DND-41 (cell line): ENCODE data around the gene SLC38A10.

Experiments used
- ATAC-seq: fragments of 200-7000 bp; cut with Tn5 transposase; 3 replicates; pipeline ENCODE4 v1.9.1; 2021; ENCODE audit warnings: low read depth; ENCODE audit not compliant: insufficient read depth
- DNase-seq: peaks from one replicate; pipeline ENCODE4 v3.0.0-alpha.2; 2020
- H2AFZ ChIP-seq: 2 replicates; pipeline ENCODE4 v1.6.0; 2012; ENCODE audit warnings: low read depth, low read length
- H3K27ac ChIP-seq: 2 replicates; pipeline ENCODE4 v1.5.1; 2012; ENCODE audit warnings: low read length, inconsistent platforms
- H3K27me3 ChIP-seq: fragments of 200-600 bp; sonication (generic); 2 replicates; pipeline ENCODE4 v1.6.0; 2012; ENCODE audit warnings: low read length, mild to moderate bottlenecking, inconsistent platforms; ENCODE audit not compliant: insufficient read depth, poor library complexity
- H3K36me3 ChIP-seq: 2 replicates; pipeline ENCODE4 v1.5.1; 2012; ENCODE audit warnings: low read length, inconsistent platforms; ENCODE audit not compliant: insufficient read depth
- H3K4me1 ChIP-seq: 2 replicates; pipeline ENCODE4 v1.5.1; 2012; ENCODE audit warnings: mild to moderate bottlenecking, low read length; ENCODE audit not compliant: insufficient read depth
- H3K4me2 ChIP-seq: 2 replicates; pipeline ENCODE4 v1.6.0; 2012; ENCODE audit warnings: mild to moderate bottlenecking, moderate library complexity, low read length, inconsistent platforms; ENCODE audit not compliant: insufficient read depth
- H3K4me3 ChIP-seq, 2 experiments: fragments of 200-600 bp in 1 of 2; shearing (Covaris generic) in 1 of 2; 2 replicates each; pipeline ENCODE4 v1.5.1; 2012 to 2016; ENCODE audit warnings: inconsistent platforms in 2 of 2, low read length in 2 of 2, mild to moderate bottlenecking in 2 of 2, low read depth in 1 of 2, moderate library complexity in 1 of 2
- H3K79me2 ChIP-seq: 2 replicates; pipeline ENCODE4 v1.6.0; 2012; ENCODE audit warnings: low read length, inconsistent platforms; ENCODE audit not compliant: insufficient read depth
- H3K9ac ChIP-seq: 2 replicates; pipeline ENCODE4 v1.6.0; 2012; ENCODE audit warnings: low read depth, mild to moderate bottlenecking, inconsistent platforms, low read length, moderate library complexity
- H3K9me3 ChIP-seq: 2 replicates; pipeline ENCODE4 v1.5.1; 2012; ENCODE audit warnings: low read length, moderate library complexity, mild to moderate bottlenecking, inconsistent platforms; ENCODE audit not compliant: insufficient read depth, severe bottlenecking
- H4K20me1 ChIP-seq: 2 replicates; pipeline ENCODE4 v1.6.0; 2012; ENCODE audit warnings: low read length; ENCODE audit not compliant: insufficient read depth
- CTCF ChIP-seq: IDR thresholded peaks from 2 replicates; pipeline ENCODE4 v1.5.1; 2012; ENCODE audit warnings: borderline replicate concordance, low read length, moderate library complexity, mild to moderate bottlenecking; ENCODE audit not compliant: poor library complexity, severe bottlenecking; ENCODE audit errors: extremely low read depth
- EZH2 ChIP-seq: IDR thresholded peaks from 3 replicates; pipeline ENCODE4 v1.6.1; 2012; ENCODE audit warnings: borderline replicate concordance, low read depth, mild to moderate bottlenecking, moderate library complexity, low read length, inconsistent platforms; ENCODE audit not compliant: severe bottlenecking

SLC38A10 gene

DNA sequence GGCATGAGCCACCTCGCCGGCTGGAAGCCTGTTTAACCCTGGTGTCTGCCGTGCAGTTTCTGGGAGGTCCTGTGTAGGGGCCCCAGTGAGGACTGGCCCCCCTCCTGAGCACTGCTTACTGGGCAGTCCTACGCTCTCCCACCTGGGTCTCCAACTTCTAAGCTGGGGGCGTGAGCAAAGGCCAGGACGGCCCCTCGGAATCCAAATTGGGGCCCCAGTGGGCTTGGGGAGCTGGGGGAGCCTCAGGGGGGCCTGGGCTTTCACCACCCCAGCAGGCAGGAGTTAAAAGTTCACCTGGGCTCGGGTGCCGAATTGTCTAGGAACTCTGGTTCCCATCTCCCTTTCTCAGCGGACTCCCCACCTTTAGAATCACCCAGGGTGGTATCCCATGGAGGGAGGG, 7.2 kb upstream of the SLC38A10 start:
- Histone ChIP-seq H3K27ac (no peak overlapping the region), H3K4me2 (no peak overlapping the region), H3K9me3 (no peaks in the 10 kb centered on the region), H2AFZ (no peak overlapping the region), H3K79me2 (no peaks in the 10 kb centered on the region), H3K4me3 (no peak overlapping the region), H3K27me3 (no peaks in the 10 kb centered on the region), H3K36me3 (no peaks in the 10 kb centered on the region), H4K20me1 (no peaks in the 10 kb centered on the region; the same call in 1 of the 2 replicates), H3K4me1 (no peaks in the 10 kb centered on the region), H3K9ac (no peak overlapping the region)
- no peak for TF ChIP-seq EZH2
- ATAC-seq (no peak), DNase-seq (no peak)

DNA sequence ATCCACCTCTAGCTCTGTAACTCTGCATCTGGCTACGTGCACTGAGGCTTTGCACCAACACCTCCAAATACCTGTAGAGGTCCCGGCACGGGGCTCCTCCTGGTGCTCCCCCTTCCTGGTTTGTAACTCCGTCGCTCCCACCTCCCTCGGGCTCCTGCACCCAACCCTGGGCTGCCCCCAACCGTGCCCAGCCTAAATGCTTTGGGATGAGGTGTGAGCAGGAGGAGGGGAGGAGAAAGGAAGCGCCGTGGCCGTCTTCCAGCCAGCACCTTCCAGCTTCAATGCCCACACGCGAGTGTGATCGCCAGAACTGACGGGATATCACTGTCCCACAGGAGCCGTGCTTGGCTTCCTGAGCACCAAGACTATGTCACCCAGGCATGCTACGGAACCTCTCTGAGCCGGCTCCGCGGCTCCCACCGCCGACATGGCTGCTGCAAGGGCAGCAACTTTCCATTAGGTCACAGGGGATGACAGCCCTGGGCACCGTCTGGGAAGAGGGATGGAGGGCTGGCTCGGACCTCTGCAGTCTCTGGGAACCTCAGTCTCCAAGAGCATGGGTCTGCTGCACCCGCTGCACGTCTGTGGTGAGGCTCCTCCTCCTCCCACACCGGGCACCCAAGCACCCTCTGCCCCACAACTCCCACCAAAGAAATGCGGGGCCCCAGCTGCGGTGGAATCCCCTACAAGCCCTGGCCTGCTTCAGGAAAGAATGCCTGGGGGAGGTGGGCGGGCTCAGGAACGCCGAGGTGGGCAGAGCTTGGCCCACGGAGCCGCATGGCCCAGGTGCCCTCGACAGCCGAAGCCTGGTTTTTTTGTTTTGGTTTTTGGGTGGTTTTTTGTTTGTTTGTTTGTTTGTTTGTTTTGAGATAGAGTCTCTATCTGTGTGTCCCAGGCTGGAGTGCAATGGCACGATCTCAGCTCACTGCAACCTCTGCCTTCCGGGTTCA, 6.4 kb upstream of the SLC38A10 start:
- Histone ChIP-seq H3K27me3 (no peaks in the 10 kb centered on the region), H3K9me3 (no peaks in the 10 kb centered on the region), H3K4me1 (peaks cover 2% of the 10 kb centered on the region; the same call in 1 of the 2 replicates), H3K36me3 (no peaks in the 10 kb centered on the region), H2AFZ (no peak overlapping the region), H4K20me1 (no peaks in the 10 kb centered on the region; the same call in 1 of the 2 replicates), H3K79me2 (no peaks in the 10 kb centered on the region), H3K4me2 (no peak overlapping the region), H3K4me3 (no peak overlapping the region), H3K9ac (no peak overlapping the region), H3K27ac (no peak overlapping the region)
- TF ChIP-seq CTCF (no peak), EZH2 (no peak)
- ATAC-seq (no peak), DNase-seq (no peak)

DNA sequence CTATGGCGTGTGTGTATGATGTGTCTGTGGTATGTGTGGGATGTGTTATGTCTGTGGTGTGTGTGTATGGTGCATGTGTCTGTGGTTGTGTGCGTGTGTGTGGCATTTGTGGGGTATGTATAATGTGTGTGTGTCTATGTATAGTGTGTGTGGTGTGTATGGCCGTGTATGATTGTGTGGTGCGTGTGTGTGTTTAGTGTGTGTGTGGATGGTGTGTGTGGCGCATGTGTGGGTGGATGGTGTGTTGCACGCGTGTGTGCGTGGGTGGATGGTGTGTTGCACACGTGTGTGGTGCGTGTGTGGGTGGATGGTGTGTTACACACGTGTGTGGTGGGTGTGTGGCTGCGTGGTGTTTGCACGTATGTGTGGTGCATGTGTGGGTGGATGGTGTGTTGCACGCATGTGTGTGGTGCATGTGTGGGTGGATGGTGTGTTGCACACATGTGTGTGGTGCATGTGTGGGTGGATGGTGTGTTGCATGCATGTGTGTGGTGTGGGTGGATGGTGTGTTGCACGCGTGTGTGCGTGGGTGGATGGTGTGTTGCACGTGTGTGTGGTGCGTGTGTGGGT, 5.6 kb upstream of the SLC38A10 start:
- Histone ChIP-seq H3K9me3 (no peaks in the 10 kb centered on the region), H3K4me3 (no peak overlapping the region), H3K9ac (no peak overlapping the region), H3K4me1 (peaks cover 10% of the 10 kb centered on the region), H3K79me2 (peaks cover 3% of the 10 kb centered on the region), H2AFZ (no peak overlapping the region), H3K27ac (no peak overlapping the region), H3K36me3 (no peaks in the 10 kb centered on the region; the same call in 1 of the 2 replicates), H4K20me1 (no peaks in the 10 kb centered on the region; the same call in 1 of the 2 replicates), H3K4me2 (no peak overlapping the region), H3K27me3 (no peaks in the 10 kb centered on the region)
- TF ChIP-seq EZH2 (no peak), CTCF (no peak)
- ATAC-seq (no peak), DNase-seq (no peak)

DNA sequence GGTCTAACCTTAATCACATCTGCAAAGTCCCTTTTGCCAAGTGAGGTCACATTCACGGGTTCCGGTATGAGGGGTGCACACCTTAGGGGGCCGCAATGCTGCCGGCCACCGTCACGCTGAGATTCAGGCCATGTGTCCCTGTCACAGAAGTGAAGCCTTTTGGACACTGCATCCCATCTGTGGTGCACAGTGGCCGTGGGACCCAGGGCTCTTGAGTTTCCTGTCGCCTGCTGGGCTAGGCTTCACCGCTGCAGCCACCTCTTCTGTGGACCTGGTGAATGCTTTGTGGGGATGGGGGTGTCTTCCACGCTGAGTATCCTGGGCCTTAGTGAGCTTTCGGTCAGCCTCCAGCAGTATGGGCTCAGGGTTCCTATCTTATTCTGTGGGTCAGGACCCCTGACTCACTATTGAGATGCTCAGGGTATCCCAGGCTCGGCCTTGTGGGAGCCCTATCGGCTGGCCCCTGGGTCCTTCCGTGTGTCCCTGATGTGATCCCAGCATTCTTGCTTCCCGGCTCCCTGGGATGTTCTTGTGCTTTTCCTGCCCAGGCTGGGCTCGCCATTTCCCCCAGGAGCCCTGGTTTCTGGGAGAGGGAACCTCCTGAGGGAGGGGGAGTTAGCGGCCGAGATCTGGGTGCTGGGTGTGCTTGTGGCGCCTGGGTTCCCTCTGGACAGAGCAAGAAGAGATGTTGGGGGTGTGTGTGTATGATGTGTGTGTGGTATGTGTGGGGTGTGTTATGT, 4.9 kb upstream of the SLC38A10 start:
- no peaks in the 10 kb centered on the region; the same call in 1 of the 2 replicates for H3K36me3 ChIP-seq
- H3K9ac ChIP-seq: no peak overlapping the region
- H3K4me2 ChIP-seq: no peak overlapping the region
- H3K4me1 ChIP-seq: peaks cover 12% of the 10 kb centered on the region
- no peak overlapping the region for H2AFZ ChIP-seq
- peaks cover 9% of the 10 kb centered on the region for H3K79me2 ChIP-seq
- H3K9me3 ChIP-seq: no peaks in the 10 kb centered on the region
- DNase-seq (no peak), ATAC-seq (no peak)
- H3K27ac ChIP-seq: no peak overlapping the region
- TF ChIP-seq EZH2 (no peak), CTCF (no peak)
- H4K20me1 ChIP-seq: no peaks in the 10 kb centered on the region; the same call in 1 of the 2 replicates
- H3K27me3 ChIP-seq: no peaks in the 10 kb centered on the region
- no peak overlapping the region for H3K4me3 ChIP-seq
